HCT116 (cell line): ENCODE results near the gene GBF1.

Experiments
- CTCF ChIP-seq, 3 experiments: fragments of 200-600 bp in 1 of 3; sonication (generic) in 1 of 3; IDR thresholded peaks in 2 of 3; conservative IDR thresholded peaks in 1 of 3; 2 replicates each; pipeline ENCODE4 v1.5.1; 2012 to 2017; ENCODE audit warnings: low read depth in 2 of 3, low read length in 2 of 3, antibody characterized with exemption in 1 of 3, borderline replicate concordance in 1 of 3, control low read depth in 1 of 3, mild to moderate bottlenecking in 1 of 3, mixed read lengths in 1 of 3, mixed run types in 1 of 3, moderate library complexity in 1 of 3; ENCODE audit not compliant: insufficient read depth in 1 of 3
- EZH2 ChIP-seq: fragments of 200-600 bp; sonication (generic); IDR thresholded peaks from 2 replicates; pipeline ENCODE4 v1.6.1; 2017; ENCODE audit warnings: antibody characterized with exemption, mixed run types
- EZH2phosphoT487 ChIP-seq: fragments of 200-600 bp; IDR thresholded peaks from 2 replicates; pipeline ENCODE4 v1.6.1; 2018; ENCODE audit warnings: antibody characterized with exemption, borderline replicate concordance
- JUND ChIP-seq: IDR thresholded peaks from 2 replicates; pipeline ENCODE4 v1.6.1; 2012
- POLR2A ChIP-seq: IDR thresholded peaks from 2 replicates; pipeline ENCODE4 v1.7.0; 2011; ENCODE audit warnings: borderline replicate concordance; ENCODE audit not compliant: insufficient read depth, insufficient read length; ENCODE audit errors: extremely low read depth
- REST ChIP-seq: IDR thresholded peaks from 2 replicates; pipeline ENCODE4 v1.6.1; 2012; ENCODE audit warnings: low read depth
- TCF7L2 ChIP-seq: IDR thresholded peaks from 2 replicates; pipeline ENCODE4 v1.7.0; 2011; ENCODE audit warnings: borderline replicate concordance, inconsistent platforms; ENCODE audit not compliant: insufficient read depth, insufficient read length; ENCODE audit errors: extremely low read depth
- YY1 ChIP-seq: IDR thresholded peaks from 2 replicates; pipeline ENCODE4 v1.6.1; 2011; ENCODE audit warnings: low read length, low read depth, moderate library complexity, mild to moderate bottlenecking; ENCODE audit not compliant: insufficient replicate concordance; ENCODE audit errors: extremely low read depth
- ZBTB33 ChIP-seq: IDR thresholded peaks from 2 replicates; pipeline ENCODE4 v1.6.1; 2011; ENCODE audit warnings: mild to moderate bottlenecking, low read length, moderate library complexity; ENCODE audit not compliant: insufficient replicate concordance; ENCODE audit errors: extremely low read depth

- peak; percentile 88 for TF ChIP-seq TCF7L2
- TF ChIP-seq CTCF (IDR thresholded peaks at IDR 0.05 in 2 of 3, conservative IDR thresholded peaks at IDR 0.05 in 1 of 3; ENCODE audit: borderline replicate concordance in 1 of 3, insufficient read depth in 1 of 3, low read depth in 2 of 3, low read length in 2 of 3) = no peak
- peak; percentile 51 for TF ChIP-seq POLR2A
- TF ChIP-seq EZH2 = no peak
- TF ChIP-seq ZBTB33 = no peak
- no peak for TF ChIP-seq EZH2phosphoT487
- TF ChIP-seq YY1 = peak; percentile 85
- no peak for TF ChIP-seq JUND
- TF ChIP-seq REST = no peak
Observed at GRCh38 chr10:102420714-102421506, 175.6 kb downstream of the GBF1 start, which contains the start of gene FBXL15.
